Measurements from ENCODE around the gene RAI1.

RAI1 gene

GRCh38 chr17:17728146-17728545, 46.9 kb downstream of the RAI1 start:
- POLR2A ChIA-PET = interaction anchor here (0.8 kb wide), 1 partner anchor 49 kb away, joined by 3 read pairs; no protein-coding TSS in a partner anchor
- CTCF ChIA-PET = interaction anchor here (1.3 kb wide), 1 partner anchor 33 kb away, joined by 4 read pairs; no protein-coding TSS in a partner anchor
- no peak for DNase-seq (ENCODE audit: extremely low spot score)
- TF ChIP-seq ZNF384 (IDR thresholded peaks at IDR 0.05) (no peak), FOXK2 (IDR thresholded peaks at IDR 0.05) (no peak), HDGF (IDR thresholded peaks at IDR 0.05; ENCODE audit: borderline replicate concordance) (no peak), TARDBP (IDR thresholded peaks at IDR 0.05) (no peak), SUZ12 (IDR thresholded peaks at IDR 0.05) (no peak), LEF1 (IDR thresholded peaks at IDR 0.05; ENCODE audit: borderline replicate concordance) (no peak)

GRCh38 chr17:17728550-17729251, 47.4 kb downstream of the RAI1 start:
- no peak for DNase-seq (ENCODE audit: extremely low spot score)
- TF ChIP-seq TARDBP (IDR thresholded peaks at IDR 0.05) (no peak), BHLHE40 (IDR thresholded peaks at IDR 0.05; ENCODE audit: borderline replicate concordance) (no peak), LEF1 (IDR thresholded peaks at IDR 0.05; ENCODE audit: borderline replicate concordance) (no peak), CTBP1 (IDR thresholded peaks at IDR 0.05; ENCODE audit: borderline replicate concordance) (no peak), L3MBTL2 (conservative IDR thresholded peaks at IDR 0.05) (no peak), ZNF384 (IDR thresholded peaks at IDR 0.05) (no peak), SP1 (IDR thresholded peaks at IDR 0.05) (no peak), SUZ12 (IDR thresholded peaks at IDR 0.05) (no peak), ARNT (IDR thresholded peaks at IDR 0.05) (no peak), FOXK2 (IDR thresholded peaks at IDR 0.05) (no peak), HDGF (IDR thresholded peaks at IDR 0.05; ENCODE audit: borderline replicate concordance) (no peak), ELF4 (IDR thresholded peaks at IDR 0.05) (no peak), FOXM1 (IDR thresholded peaks at IDR 0.05; ENCODE audit: borderline replicate concordance) (no peak)
- TF ChIP-seq, protein P1, sequence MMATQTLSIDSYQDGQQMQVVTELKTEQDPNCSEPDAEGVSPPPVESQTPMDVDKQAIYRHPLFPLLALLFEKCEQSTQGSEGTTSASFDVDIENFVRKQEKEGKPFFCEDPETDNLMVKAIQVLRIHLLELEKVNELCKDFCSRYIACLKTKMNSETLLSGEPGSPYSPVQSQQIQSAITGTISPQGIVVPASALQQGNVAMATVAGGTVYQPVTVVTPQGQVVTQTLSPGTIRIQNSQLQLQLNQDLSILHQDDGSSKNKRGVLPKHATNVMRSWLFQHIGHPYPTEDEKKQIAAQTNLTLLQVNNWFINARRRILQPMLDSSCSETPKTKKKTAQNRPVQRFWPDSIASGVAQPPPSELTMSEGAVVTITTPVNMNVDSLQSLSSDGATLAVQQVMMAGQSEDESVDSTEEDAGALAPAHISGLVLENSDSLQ (IDR thresholded peaks at IDR 0.05) = no peak
- ChIA-PET POLR2A (interaction anchor here (0.8 kb wide), 1 partner anchor 49 kb away, joined by 3 read pairs; no protein-coding TSS in a partner anchor), CTCF (interaction anchor here (0.6 to 1.3 kb wide), 3 partner anchors 34 to 209 kb away, joined by 4 to 5 read pairs (median 4); no protein-coding TSS in a partner anchor)

DNA sequence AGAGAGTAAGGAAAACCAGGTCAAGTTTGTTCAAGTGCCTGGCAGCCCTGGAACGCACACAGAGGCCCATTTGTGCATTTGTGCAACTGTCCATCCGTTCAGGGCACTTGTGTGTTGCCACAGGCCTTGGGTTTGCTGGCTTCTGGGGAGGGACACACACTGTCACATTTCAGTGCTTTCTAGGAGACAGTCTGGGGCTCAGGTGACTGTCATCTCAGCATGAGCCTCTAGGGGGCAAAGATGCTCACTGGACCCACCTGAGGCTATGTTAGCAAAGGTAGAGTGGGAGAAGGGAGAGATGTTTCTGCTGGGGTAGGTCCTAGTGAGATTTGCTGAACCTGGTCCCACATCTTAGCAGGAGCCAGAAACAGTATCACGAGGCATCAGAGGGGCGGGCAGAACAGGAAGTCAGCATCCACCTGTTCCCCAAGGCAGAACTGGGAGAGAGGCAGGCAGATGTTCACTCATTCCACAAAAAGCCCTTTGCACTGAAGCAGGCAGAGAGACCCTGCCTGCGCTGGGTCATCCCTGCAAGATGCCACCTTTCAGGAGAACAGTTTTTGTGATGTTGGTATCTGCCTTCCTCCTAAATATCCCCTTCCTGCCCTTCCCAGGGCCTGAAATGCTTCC, 48.5 kb downstream of the RAI1 start:
- DNase-seq (ENCODE audit: extremely low spot score) = peak; percentile 39
- POLR2A ChIA-PET = no interaction called here
- TF ChIP-seq TARDBP (IDR thresholded peaks at IDR 0.05) = no peak
- TF ChIP-seq FOXM1 (IDR thresholded peaks at IDR 0.05; ENCODE audit: borderline replicate concordance) = no peak
- CTCF ChIA-PET = interaction anchor here (1.0 kb wide), 1 partner anchor 208 kb away, joined by 4 read pairs; no protein-coding TSS in a partner anchor

DNA sequence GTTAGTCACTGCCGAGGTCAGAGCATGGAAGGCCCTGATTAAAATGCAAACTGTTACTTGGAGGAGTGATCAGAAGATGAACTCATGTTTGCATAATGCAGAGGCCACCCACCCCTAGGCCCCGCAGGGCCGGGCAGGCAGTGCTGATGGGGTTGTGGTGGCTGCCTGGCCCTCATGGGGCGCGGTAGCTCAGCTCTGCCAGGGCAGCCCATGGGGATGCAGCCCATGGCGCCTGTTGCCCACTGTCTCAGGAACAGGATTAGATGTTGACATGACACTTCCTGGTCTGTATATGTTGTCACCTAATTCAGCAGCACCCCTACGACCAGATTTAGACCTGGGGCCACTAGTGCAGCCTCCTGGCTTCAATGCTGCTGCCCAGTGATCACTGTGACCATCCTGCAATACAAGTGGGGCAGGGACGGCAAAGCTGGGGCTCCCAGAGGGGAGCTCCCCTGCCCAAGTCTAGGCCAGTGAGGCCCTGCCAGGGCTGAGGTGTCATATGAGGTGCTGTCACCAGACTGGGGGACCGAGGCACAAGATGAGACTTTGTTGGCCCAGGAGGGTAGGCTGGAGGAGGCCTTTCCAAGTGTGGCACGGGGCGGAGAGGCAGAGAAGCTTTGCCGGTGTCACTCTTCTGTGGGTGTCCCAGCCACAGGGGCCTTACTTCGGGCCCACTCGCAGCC, 49.1 kb downstream of the RAI1 start:
- ChIA-PET POLR2A (no interaction called here), CTCF (no interaction called here)
- no peak for DNase-seq (ENCODE audit: extremely low spot score)
- TF ChIP-seq BHLHE40 (IDR thresholded peaks at IDR 0.05; ENCODE audit: borderline replicate concordance) (no peak), NFRKB (IDR thresholded peaks at IDR 0.05) (no peak), SUZ12 (IDR thresholded peaks at IDR 0.05) (no peak), SP1 (IDR thresholded peaks at IDR 0.05) (no peak), FOXA1 (IDR thresholded peaks at IDR 0.05) (no peak), TARDBP (IDR thresholded peaks at IDR 0.05) (no peak), FOXM1 (IDR thresholded peaks at IDR 0.05; ENCODE audit: borderline replicate concordance) (no peak), HDGF (IDR thresholded peaks at IDR 0.05; ENCODE audit: borderline replicate concordance) (no peak), LEF1 (IDR thresholded peaks at IDR 0.05; ENCODE audit: borderline replicate concordance) (no peak), FOXK2 (IDR thresholded peaks at IDR 0.05) (no peak), CTBP1 (IDR thresholded peaks at IDR 0.05; ENCODE audit: borderline replicate concordance) (no peak), ARNT (IDR thresholded peaks at IDR 0.05) (no peak), ZNF384 (IDR thresholded peaks at IDR 0.05) (no peak), L3MBTL2 (conservative IDR thresholded peaks at IDR 0.05) (no peak), ELF4 (IDR thresholded peaks at IDR 0.05) (no peak)
- TF ChIP-seq, protein P1 (IDR thresholded peaks at IDR 0.05) = no peak

- POLR2A ChIA-PET = no interaction called here
- CTCF ChIA-PET = no interaction called here
- no peak for DNase-seq (ENCODE audit: extremely low spot score)
- TF ChIP-seq SUZ12 (IDR thresholded peaks at IDR 0.05) (no peak), ARNT (IDR thresholded peaks at IDR 0.05) (no peak), FOXA1 (IDR thresholded peaks at IDR 0.05) (no peak), NFRKB (IDR thresholded peaks at IDR 0.05) (no peak), LEF1 (IDR thresholded peaks at IDR 0.05; ENCODE audit: borderline replicate concordance) (no peak), HDGF (IDR thresholded peaks at IDR 0.05; ENCODE audit: borderline replicate concordance) (no peak), ELF4 (IDR thresholded peaks at IDR 0.05) (no peak), SP1 (IDR thresholded peaks at IDR 0.05) (no peak), FOXM1 (IDR thresholded peaks at IDR 0.05; ENCODE audit: borderline replicate concordance) (no peak), ZNF384 (IDR thresholded peaks at IDR 0.05) (no peak), BHLHE40 (IDR thresholded peaks at IDR 0.05; ENCODE audit: borderline replicate concordance) (no peak), CTBP1 (IDR thresholded peaks at IDR 0.05; ENCODE audit: borderline replicate concordance) (no peak), FOXK2 (IDR thresholded peaks at IDR 0.05) (no peak), TARDBP (IDR thresholded peaks at IDR 0.05) (no peak), L3MBTL2 (conservative IDR thresholded peaks at IDR 0.05) (no peak)
- TF ChIP-seq, protein P1 (IDR thresholded peaks at IDR 0.05) = no peak
Measured at GRCh38 chr17:17732444-17732843, 51.2 kb downstream of the RAI1 start.

Data from HEK293T (cell line).